Mononuclear cell (primary cell): Measurements from ENCODE around the gene CKLF. TPM values are rescaled to one million over a fixed set of nuclear protein-coding genes. Genes with fewer than 3 reads are reported as not detected.
"Not testable (repeated sequence)": the region's sequence is repeated elsewhere in the genome, so short reads cannot be mapped to it uniquely, and the experiment has no call there.

Source experiments
- H3K27me3 ChIP-seq: 2 replicates; pipeline ENCODE4 v1.6.0; 2011; ENCODE audit warnings: low read length, control low read depth; ENCODE audit not compliant: insufficient read depth
- H3K4me1 ChIP-seq: 2 replicates; pipeline ENCODE4 v1.5.1; 2011; ENCODE audit warnings: mild to moderate bottlenecking, low read length, control low read depth; ENCODE audit not compliant: insufficient read depth
- H3K4me3 ChIP-seq: 2 replicates; pipeline ENCODE4 v1.5.1; 2011; ENCODE audit warnings: mild to moderate bottlenecking, low read length, moderate library complexity
- H3K9me3 ChIP-seq: 2 replicates; pipeline ENCODE4 v1.5.1; 2011; ENCODE audit warnings: low read depth, mild to moderate bottlenecking, control low read depth, low read length
- total RNA-seq: library from RNA; depleted of rRNA; stranded (reverse); fragments of >200 nt; gene quantifications from one replicate; pipeline ENCODE4 v1.2.3, GENCODE V29; 2012

Gene CKLF, protein sequence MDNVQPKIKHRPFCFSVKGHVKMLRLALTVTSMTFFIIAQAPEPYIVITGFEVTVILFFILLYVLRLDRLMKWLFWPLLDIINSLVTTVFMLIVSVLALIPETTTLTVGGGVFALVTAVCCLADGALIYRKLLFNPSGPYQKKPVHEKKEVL
- total RNA-seq, result 28.4 TPM

- H3K27me3 ChIP-seq, result no peaks in the 10 kb centered on the region
- no peaks in the 10 kb centered on the region for H3K9me3 ChIP-seq
- H3K4me1 ChIP-seq, result peaks cover 84% of the 10 kb centered on the region
- H3K4me3 ChIP-seq, result peak within 1 kb of the TSS; percentile 55
These were observed at the start of gene CKLF for GRCh38 chr16:66552286-66553177. Gene CKLF (plus strand): TSS chr16:66552576. CDS start chr16:66552716, 140 bp downstream.

GRCh38 chr16:66503030-66503429 lies 49.3 kb upstream of the CKLF start:
- Histone ChIP-seq H3K27me3 (no peaks in the 10 kb centered on the region), H3K4me3 (no peak overlapping the region), H3K4me1 (peaks cover 17% of the 10 kb centered on the region), H3K9me3 (no peaks in the 10 kb centered on the region)

DNA sequence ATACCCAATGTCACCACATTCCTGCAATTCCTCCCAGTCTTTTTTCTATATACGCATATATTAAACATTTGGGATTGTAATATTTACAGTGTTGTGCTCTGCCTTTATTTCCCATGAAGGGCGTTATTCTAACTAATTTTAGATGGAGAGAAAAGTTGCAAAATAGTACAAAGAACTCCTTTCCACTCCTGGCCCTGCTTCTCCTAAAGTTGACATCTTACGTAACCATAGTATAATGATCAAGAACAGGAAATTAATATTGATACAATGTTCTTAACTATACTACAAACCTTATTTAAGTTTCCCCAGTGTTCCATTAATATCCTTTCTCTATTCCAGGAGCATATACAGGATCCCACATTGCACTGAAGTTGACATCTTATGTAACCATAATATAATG lies 48.8 kb upstream of the CKLF start:
- Histone ChIP-seq H3K27me3 (no peaks in the 10 kb centered on the region), H3K4me3 (no peak overlapping the region), H3K9me3 (no peaks in the 10 kb centered on the region), H3K4me1 (peaks cover 17% of the 10 kb centered on the region)

GRCh38 chr16:66507731-66508239 lies 44.6 kb upstream of the CKLF start:
- Histone ChIP-seq H3K4me1 (peaks cover 20% of the 10 kb centered on the region), H3K27me3 (no peaks in the 10 kb centered on the region), H3K4me3 (no peak overlapping the region), H3K9me3 (no peaks in the 10 kb centered on the region)

DNA sequence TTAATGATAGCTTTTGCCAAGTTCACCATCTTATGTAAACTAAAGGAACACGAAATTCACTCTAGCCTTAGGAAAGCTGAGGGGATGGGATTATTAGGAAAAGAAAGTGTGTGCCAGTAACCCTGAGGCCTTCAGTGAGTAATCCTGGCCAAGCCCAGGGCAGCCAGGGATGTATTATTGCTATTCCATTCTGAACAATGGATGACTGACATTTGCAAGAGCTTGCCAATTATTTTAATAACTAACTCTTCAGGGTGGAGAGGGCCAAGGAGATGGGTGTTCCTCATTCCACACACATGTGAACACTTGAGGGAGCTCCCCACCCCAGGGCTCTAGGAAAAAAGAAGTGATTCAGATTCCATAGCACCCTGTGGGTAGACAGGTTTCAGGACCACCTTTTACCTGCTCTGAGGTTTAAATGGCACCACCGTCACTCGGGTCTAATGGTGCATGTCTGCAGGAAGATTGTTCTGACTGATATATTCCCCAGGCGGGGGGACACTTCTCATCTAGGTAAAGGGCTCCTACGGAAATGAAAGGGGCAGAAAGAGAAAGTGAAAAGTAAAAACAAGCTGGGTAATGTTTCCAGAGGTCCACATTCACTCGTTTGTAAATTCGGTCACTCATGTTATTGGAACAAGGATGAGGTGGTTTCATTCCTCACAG lies 44.0 kb upstream of the CKLF start:
- Histone ChIP-seq H3K27me3 (no peaks in the 10 kb centered on the region), H3K4me1 (peaks cover 21% of the 10 kb centered on the region), H3K9me3 (no peaks in the 10 kb centered on the region), H3K4me3 (no peak overlapping the region)

DNA sequence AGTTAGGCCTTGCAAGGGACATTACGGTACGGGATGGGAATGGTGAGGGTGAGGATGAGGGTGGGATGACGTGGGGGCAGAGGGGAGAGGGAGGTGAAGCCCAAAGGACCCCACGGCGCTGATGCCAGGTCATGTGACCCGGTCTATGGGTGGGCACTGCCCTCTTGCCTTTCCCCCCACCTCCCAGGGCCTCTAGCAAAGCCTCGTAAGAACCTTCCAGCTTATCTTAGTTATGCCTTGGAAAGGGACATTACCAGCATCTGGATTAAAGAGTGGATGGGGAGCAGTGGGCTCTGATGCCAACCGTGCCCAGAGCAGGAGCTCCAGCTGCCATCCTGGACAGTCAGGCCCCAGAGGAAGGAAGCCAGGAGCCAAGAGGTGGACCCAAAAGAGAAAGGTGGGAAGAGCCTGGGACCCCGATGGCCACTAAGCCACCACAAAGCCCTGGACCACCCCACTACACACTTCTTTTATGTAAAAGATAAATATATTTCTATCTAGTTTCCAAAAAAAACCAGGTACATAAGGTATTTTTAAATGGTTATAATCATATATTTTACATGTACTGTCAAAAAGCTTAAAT lies 43.4 kb upstream of the CKLF start:
- H3K4me3 ChIP-seq, result no peak overlapping the region

GRCh38 chr16:66509576-66509975 lies 42.8 kb upstream of the CKLF start:
- no peak overlapping the region for H3K4me3 ChIP-seq
- H3K4me1 ChIP-seq, result peaks cover 21% of the 10 kb centered on the region
- H3K27me3 ChIP-seq, result no peaks in the 10 kb centered on the region
- no peaks in the 10 kb centered on the region for H3K9me3 ChIP-seq

More for the DNA sequence above, 43.4 kb upstream of the CKLF start:
- Histone ChIP-seq H3K27me3 (no peaks in the 10 kb centered on the region), H3K9me3 (no peaks in the 10 kb centered on the region), H3K4me1 (peaks cover 21% of the 10 kb centered on the region)

DNA sequence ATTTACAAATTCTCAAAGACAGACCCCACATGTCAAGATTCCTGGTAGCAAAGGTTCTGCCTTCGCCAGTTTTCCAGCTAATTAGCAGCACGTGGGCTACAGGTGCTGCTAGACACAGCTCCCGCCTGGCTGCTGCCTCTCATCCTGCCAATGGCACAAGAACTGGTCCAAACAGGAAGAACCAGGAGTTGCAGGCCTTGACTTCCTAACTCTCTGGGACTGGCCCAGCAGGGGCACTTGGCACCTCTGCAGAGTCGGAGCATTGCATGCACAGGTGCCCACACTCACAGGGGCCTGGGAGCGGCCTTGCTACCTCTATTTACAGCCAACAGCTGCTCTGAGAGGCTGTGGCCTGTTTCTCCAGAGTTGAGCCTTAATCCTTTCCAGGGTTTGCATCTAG lies 42.1 kb upstream of the CKLF start:
- H3K4me3 ChIP-seq, result no peak overlapping the region
- peaks cover 26% of the 10 kb centered on the region for H3K4me1 ChIP-seq
- H3K27me3 ChIP-seq, result no peaks in the 10 kb centered on the region
- no peaks in the 10 kb centered on the region for H3K9me3 ChIP-seq

GRCh38 chr16:66510711-66511601 lies 41.4 kb upstream of the CKLF start:
- Histone ChIP-seq H3K4me1 (peaks cover 33% of the 10 kb centered on the region), H3K9me3 (no peaks in the 10 kb centered on the region), H3K27me3 (no peaks in the 10 kb centered on the region), H3K4me3 (no peak overlapping the region)

- Histone ChIP-seq H3K27me3 (no peaks in the 10 kb centered on the region), H3K4me3 (no peak overlapping the region), H3K9me3 (no peaks in the 10 kb centered on the region), H3K4me1 (peaks cover 40% of the 10 kb centered on the region)
These were observed 40.6 kb upstream of the CKLF start for GRCh38 chr16:66511602-66512271.

GRCh38 chr16:66512272-66513110 lies 39.9 kb upstream of the CKLF start:
- Histone ChIP-seq H3K4me1 (peaks cover 46% of the 10 kb centered on the region), H3K27me3 (no peaks in the 10 kb centered on the region), H3K4me3 (no peak overlapping the region), H3K9me3 (no peaks in the 10 kb centered on the region)

- Histone ChIP-seq H3K4me1 (peaks cover 53% of the 10 kb centered on the region), H3K4me3 (no peak overlapping the region), H3K9me3 (no peaks in the 10 kb centered on the region), H3K27me3 (no peaks in the 10 kb centered on the region)
These were observed 39.2 kb upstream of the CKLF start for GRCh38 chr16:66513111-66513723.

- not testable (repeated sequence) for H3K9me3 ChIP-seq, H3K27me3 ChIP-seq
- H3K4me1 ChIP-seq, result peaks cover 65% of the 10 kb centered on the region
These were observed 38.0 kb upstream of the CKLF start for GRCh38 chr16:66514391-66514790.

More at GRCh38 chr16:66514391-66514790, 38.0 kb upstream of the CKLF start:
- not testable (repeated sequence) for H3K4me3 ChIP-seq
